ENCODE measurements around the gene NUP188. TPM values are rescaled to one million over a fixed set of nuclear protein-coding genes. Genes with fewer than 3 reads are reported as not detected.
A peak's percentile ranks its signal among the peaks of the same experiment; 100 is the strongest.
"Not testable (repeated sequence)": the region's sequence is repeated elsewhere in the genome, so short reads cannot be mapped to it uniquely, and the experiment has no call there.

The NUP188 gene
- polyA plus RNA-seq, 6 donors from 2014 or later = 20.2 to 30.2 (median 24.7) TPM

DNA sequence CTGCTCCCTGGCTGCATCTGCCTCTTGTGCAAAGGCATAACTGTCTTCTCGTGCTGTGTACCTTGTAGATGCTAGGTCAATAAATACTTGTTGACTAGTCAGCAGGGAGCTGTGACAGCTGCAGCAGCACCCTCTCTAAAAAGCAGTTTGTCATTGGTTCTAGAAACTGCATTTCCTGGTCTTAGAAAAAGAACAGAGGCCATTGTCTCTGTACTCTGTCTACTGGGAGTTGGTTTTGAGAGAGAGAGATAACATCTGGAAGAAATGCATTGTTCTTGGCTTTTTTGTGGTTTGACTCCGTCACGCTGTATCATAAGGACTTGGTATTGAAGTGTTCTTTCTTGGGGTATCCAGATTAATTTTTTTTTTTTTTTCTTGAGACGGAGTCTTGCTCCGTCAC, 48.3 kb downstream of the NUP188 start:
- H3K4me3 Mint-ChIP-seq = no peak overlapping the region
- H3K27ac Mint-ChIP-seq = no peak overlapping the region
- peaks cover 28 to 43% of the 10 kb centered on the region in 2 donors for H3K36me3 Mint-ChIP-seq
- H3K4me1 Mint-ChIP-seq = no peaks in the 10 kb centered on the region
- DNase-seq (no peak), ATAC-seq (ENCODE audit: low read depth in 2 of 2) (no peak)
- no peaks in the 10 kb centered on the region for H3K9me3 Mint-ChIP-seq
- H3K27me3 Mint-ChIP-seq = no peaks in the 10 kb centered on the region

DNA sequence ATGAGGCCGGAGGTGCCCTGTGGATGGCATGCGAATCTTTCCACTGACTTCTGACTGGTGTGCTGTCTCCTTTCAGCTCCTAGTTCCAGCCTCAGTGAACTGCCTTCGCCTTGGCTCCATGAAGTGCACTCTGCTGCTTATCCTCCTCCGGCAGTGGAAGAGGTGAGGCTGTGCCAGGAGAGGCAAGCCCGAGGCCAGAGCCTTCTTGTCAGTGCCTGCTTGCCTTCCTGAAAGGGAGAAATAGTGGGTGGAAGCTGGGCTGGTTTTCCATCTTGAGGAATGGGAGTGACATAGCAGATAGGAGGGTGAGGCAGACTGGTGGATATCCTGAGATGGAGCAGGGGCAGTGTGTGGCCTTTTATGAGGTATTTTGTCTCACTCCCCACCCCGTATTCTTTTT, 51.0 kb downstream of the NUP188 start:
- H3K27me3 Mint-ChIP-seq = no peaks in the 10 kb centered on the region
- H3K9me3 Mint-ChIP-seq = no peaks in the 10 kb centered on the region
- ATAC-seq (ENCODE audit: low read depth in 2 of 2) (no peak), DNase-seq (no peak)
- H3K4me1 Mint-ChIP-seq = no peaks in the 10 kb centered on the region
- H3K27ac Mint-ChIP-seq = no peak overlapping the region
- H3K36me3 Mint-ChIP-seq = peaks cover 23 to 37% of the 10 kb centered on the region in 2 donors
- H3K4me3 Mint-ChIP-seq = no peak overlapping the region

DNA sequence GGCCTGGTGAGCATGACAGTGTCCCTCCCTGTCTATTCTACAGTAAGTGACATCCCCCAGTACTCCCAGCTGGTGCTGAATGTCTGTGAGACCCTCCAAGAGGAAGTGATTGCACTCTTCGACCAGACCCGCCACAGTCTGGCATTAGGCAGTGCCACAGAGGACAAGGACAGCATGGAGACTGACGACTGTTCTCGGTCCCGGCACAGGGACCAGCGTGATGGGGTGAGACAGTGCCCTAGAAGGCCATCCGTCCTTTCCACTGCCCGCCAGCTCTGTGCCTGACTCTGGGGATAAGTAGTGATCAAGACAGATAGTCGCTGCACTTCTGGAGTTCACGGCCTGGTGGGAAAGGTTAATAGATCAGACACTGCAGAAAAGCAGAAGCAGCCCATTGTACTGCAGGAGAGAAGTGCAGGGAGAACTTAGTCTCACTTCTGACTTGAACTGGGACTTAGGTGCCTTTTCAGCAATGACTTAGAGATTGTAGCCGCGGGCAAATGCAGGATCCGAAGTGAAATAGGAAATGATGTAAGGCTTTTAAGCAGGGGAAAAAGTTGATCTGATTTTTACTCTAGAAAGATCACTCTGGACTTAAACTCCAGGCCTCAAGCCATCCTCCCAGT, 52.2 kb downstream of the NUP188 start:
- DNase-seq (no peak), ATAC-seq (ENCODE audit: low read depth in 2 of 2) (no peak)
- Mint-ChIP-seq H3K4me1 (no peaks in the 10 kb centered on the region), H3K4me3 (no peak overlapping the region), H3K9me3 (no peaks in the 10 kb centered on the region), H3K27ac (peak overlapping the region in 1 of 6 donors; percentile 86), H3K27me3 (no peaks in the 10 kb centered on the region), H3K36me3 (peaks cover 19 to 26% of the 10 kb centered on the region in 2 donors)

DNA sequence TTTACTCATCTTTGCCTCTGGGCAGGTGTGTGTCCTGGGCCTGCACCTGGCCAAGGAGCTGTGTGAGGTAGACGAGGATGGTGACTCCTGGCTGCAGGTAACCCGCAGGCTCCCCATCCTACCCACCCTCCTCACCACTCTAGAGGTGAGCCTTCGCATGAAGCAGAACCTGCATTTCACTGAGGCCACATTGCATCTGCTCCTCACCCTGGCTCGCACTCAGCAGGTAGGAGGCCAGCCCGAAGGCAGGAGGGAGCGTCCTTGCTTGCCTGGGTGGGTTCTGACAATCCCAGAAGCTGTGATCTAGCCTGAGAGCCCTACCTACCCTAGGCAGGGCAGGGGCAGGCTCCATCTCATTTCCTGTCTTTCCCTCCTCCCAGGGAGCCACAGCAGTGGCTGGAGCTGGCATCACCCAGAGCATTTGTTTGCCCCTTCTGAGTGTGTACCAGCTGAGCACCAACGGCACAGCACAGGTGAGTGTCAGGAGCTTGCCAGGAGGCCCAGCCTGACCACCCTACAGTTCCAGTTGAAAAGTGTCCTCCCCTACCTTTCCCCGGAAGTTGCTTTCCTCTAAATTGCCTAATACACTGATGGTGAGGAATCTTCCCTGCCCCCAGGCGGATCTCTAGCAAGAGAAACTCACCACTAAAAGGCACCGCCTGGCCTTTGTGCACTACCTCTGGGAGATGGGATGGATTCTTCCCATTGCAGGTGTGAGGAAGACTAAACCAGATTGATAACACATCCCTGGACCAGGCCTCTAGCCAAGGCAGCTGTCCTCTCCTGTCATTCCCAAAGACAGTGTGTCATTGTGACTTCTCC, 54.2 kb downstream of the NUP188 start:
- DNase-seq (no peak), ATAC-seq (ENCODE audit: low read depth in 2 of 2) (no peak)
- Mint-ChIP-seq H3K9me3 (no peaks in the 10 kb centered on the region), H3K27me3 (no peaks in the 10 kb centered on the region), H3K4me3 (no peak overlapping the region), H3K27ac (peak overlapping the region in 3 of 6 donors; percentile 9 to 29 (median 28)), H3K4me1 (no peaks in the 10 kb centered on the region), H3K36me3 (peaks cover 11 to 16% of the 10 kb centered on the region in 2 donors)

DNA sequence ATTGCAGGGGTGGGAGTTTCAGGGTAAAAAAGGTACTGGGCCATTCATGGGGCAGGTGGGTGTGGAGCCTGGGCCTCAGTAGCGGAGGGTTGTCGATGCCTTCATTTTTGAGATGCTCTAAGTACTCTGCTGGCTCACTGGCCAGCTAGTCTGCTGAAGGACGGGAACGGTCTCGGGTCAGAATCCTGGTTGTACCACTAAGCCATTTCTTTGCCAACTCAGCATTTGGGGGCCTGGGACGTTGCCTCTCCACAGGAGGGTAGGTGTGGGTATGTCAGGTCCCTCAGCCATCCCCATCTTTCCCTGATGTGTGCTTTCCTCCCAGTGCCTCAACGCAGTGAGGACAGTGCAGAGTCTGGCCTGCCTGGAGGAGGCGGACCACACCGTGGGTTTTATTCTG, 55.5 kb downstream of the NUP188 start:
- H3K27ac Mint-ChIP-seq = peak overlapping the region in 1 of 6 donors; percentile 14
- no peaks in the 10 kb centered on the region for H3K9me3 Mint-ChIP-seq
- no peak for DNase-seq
- H3K36me3 Mint-ChIP-seq = peaks cover 6 to 9% of the 10 kb centered on the region in 2 donors
- no peak for ATAC-seq (ENCODE audit: low read depth in 2 of 2)
- peak overlapping the region in 1 of 8 donors; percentile 35 for H3K4me3 Mint-ChIP-seq
- no peaks in the 10 kb centered on the region for H3K4me1 Mint-ChIP-seq
- H3K27me3 Mint-ChIP-seq = no peaks in the 10 kb centered on the region

DNA sequence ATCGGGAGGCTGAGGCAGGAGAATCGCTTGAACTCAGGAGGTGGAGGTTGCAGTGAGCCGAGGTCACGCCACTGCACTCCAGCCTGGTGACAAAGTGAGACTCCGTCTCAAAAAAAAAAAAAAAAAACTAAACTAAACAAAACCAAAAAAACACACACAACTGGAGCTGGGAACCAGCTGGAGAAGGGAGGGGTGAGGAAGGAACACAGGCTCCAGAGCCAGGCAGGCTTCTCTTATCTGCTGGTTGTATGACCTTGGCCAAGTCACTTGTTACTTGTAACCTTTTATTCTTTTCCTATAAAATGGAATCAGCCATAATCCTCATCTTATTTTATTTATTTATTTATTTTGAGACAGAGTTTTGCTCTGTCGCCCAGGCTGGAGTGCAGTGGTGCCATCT, 56.7 kb downstream of the NUP188 start:
- not testable (repeated sequence) for H3K4me3 Mint-ChIP-seq; ATAC-seq (ENCODE audit: low read depth in 2 of 2); H3K9me3 Mint-ChIP-seq; H3K4me1 Mint-ChIP-seq; H3K36me3 Mint-ChIP-seq; H3K27ac Mint-ChIP-seq; H3K27me3 Mint-ChIP-seq; DNase-seq

DNA sequence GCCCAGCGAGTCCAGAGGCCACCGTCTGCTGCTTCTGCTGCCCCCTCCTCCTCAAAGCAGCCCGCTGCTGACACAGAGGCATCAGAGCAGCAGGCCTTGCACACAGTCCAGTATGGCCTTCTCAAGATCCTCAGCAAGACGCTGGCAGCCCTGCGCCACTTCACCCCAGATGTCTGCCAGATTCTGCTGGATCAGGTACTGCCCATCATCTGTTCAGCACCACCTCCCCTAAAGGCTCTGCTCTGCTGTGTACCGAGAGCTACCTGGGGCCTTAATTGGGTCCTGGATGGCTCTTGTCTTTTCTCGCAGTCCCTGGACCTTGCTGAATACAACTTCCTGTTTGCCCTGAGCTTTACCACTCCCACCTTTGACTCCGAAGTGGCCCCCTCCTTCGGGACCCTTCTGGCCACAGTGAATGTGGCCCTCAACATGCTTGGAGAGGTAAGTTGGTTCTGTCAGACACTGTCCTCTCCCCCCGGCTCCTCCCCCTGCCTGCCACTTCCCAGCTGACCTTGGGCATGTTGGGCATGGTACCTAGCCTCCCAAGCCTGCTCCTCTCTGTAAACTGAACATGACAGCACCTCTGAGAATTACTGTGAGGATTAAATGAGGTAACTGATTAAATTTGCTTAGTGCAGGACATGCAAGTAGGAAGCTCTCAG, 58.0 kb downstream of the NUP188 start:
- Mint-ChIP-seq H3K27ac (peak overlapping the region in 3 of 6 donors; percentile 27 to 67 (median 52)), H3K9me3 (no peaks in the 10 kb centered on the region), H3K4me1 (no peaks in the 10 kb centered on the region), H3K27me3 (no peaks in the 10 kb centered on the region), H3K4me3 (no peak overlapping the region), H3K36me3 (peaks cover 0 to 9% of the 10 kb centered on the region in 2 donors)
- ATAC-seq (ENCODE audit: low read depth in 2 of 2) = no peak
- no peak for DNase-seq

DNA sequence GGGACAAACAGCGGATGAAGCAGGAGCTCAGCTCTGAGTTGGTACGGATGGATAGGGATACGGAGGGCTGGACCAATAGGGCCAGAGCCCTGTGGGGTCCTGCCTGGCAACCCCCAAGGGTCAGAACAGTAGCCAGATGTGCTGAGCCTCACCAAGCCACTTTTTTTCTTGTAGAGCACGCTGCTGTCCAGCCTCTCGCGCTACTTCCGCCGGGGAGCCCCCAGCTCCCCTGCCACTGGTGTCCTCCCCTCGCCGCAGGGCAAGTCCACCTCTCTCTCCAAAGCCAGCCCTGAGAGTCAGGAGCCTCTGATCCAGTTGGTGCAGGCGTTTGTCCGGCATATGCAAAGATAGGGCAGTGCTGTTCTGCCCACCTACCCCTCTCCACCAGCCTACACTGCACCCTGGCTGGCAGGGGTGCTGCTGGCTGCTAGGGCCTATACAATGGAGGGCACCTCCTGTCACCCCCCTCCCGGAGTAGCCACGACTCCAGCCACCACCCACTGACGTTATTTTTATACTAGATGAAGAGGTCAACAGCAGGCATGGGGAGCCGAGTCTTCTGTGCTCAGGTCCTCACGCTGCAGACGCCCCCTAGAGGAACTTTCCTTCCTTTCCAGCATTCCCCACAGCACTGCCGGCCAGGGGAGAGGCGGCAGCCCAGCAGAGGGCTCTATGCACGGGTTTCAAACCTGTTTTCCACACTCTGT, 59.0 kb downstream of the NUP188 start:
- Mint-ChIP-seq H3K4me1 (no peaks in the 10 kb centered on the region), H3K4me3 (no peak overlapping the region), H3K27me3 (no peaks in the 10 kb centered on the region), H3K27ac (peak overlapping the region in 4 of 6 donors; percentile 10 to 74 (median 40)), H3K36me3 (no peaks in the 10 kb centered on the region), H3K9me3 (no peaks in the 10 kb centered on the region)
- peak; percentile 26 for DNase-seq
- peak; percentile 73 to 85 for ATAC-seq (ENCODE audit: low read depth in 2 of 2)

DNA sequence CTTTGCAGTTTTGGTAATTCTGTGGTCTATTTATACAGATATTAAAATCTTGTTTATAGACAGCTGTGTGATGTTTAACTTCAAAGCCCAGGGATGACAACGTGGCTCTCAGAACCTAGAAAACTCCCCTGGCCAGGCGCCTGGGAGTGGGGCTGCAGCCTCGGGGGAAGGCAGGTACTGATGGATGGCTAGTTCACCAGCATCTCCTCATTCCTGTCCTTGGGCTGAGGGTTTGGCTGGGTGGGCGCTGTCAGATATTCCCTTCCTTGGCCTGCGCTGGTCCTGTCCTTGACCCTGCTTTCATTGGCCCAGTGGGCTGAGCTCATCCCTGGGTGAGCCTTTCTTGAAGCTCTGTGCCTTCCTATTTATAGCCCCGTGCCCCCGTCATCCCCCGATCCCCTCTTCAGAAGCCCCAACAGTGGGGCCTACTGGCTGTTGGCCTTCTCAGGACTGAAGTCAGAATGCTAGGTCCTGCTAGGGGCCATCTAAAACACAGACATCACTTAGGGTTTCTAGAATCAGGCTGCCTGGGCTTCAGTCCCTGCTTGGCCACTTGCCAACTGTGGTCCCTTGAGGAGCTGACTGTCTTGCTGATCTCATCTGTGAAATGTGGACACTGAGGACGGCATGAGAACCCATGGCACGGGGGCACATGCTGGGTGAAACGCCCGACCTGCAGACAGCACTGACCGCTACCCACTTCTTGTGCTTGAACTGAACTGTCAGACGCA, 59.7 kb downstream of the NUP188 start:
- H3K36me3 Mint-ChIP-seq = no peaks in the 10 kb centered on the region
- ATAC-seq (ENCODE audit: low read depth in 2 of 2) (no peak), DNase-seq (no peak)
- peak overlapping the region in 3 of 6 donors; percentile 42 to 70 (median 65) for H3K27ac Mint-ChIP-seq
- H3K4me3 Mint-ChIP-seq = no peak overlapping the region
- no peaks in the 10 kb centered on the region for H3K9me3 Mint-ChIP-seq
- H3K4me1 Mint-ChIP-seq = no peaks in the 10 kb centered on the region
- no peaks in the 10 kb centered on the region for H3K27me3 Mint-ChIP-seq

DNA sequence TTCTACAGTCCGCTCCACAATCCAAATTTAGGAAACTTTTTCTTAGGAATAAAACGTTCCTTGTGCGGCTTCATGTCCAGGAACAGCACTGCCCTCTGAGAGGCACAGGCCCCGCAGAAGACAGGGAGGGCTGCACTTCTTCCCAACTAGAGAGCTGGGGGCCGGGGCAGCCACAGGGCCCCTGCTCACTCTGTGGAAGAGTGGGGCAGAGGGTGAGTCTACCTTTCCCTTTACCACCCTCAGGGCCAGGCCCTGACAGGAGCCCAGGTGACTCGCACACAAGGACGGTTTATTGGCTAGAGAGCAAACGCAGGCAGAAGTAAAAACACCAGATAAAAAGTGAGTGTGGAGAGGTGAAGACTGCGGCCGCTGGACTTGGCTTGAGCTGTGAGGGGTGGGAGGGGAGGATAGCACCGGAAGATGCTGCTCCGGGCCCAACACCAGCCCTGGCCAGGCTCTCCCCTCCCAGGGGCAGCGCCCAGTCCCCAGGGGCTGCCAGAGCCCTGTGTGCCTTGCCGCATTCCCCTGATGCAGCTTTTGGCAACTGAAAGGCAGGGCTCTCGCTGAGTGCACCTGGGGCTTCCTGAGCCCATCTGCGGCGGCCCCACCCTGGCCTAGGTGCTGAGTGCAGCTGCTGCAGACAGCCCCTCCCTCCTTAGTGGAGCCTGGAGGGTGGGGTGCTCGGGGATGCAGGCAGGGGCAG, 60.4 kb downstream of the NUP188 start:
- no peak for ATAC-seq (ENCODE audit: low read depth in 2 of 2)
- H3K27me3 Mint-ChIP-seq = no peaks in the 10 kb centered on the region
- H3K4me3 Mint-ChIP-seq = no peak overlapping the region
- no peaks in the 10 kb centered on the region for H3K36me3 Mint-ChIP-seq
- no peaks in the 10 kb centered on the region for H3K4me1 Mint-ChIP-seq
- DNase-seq = no peak
- no peaks in the 10 kb centered on the region for H3K9me3 Mint-ChIP-seq
- H3K27ac Mint-ChIP-seq = peak overlapping the region in 2 of 6 donors; percentile 65 to 70

DNA sequence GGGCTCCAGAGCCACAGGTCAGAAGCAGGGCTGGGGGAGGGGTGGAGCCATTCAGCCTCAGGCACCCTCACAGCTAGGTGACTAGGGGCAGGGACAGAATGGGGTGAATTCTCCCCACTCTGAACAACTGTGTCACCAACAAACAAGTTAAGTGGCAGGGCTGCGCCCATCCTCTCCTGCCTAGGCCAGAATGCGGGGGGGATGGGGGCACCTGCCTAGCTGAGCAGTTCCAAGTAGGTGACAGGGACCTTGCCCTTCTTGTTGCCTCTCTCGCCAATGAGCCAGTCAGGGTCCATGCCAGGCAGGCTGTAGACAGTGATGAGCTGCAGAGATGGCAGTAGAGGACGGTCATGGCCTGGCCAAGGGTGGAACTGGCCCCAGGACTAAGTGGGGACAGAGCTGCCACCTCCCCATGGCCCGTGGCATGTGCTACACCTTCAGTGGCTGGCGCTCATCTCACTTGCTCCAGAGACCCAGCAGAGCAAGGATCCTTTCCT, 61.0 kb downstream of the NUP188 start:
- DNase-seq (no peak), ATAC-seq (ENCODE audit: low read depth in 2 of 2) (no peak)
- Mint-ChIP-seq H3K27ac (no peak overlapping the region), H3K9me3 (no peaks in the 10 kb centered on the region), H3K27me3 (no peaks in the 10 kb centered on the region), H3K4me1 (no peaks in the 10 kb centered on the region), H3K36me3 (no peaks in the 10 kb centered on the region), H3K4me3 (no peak overlapping the region)

DNA sequence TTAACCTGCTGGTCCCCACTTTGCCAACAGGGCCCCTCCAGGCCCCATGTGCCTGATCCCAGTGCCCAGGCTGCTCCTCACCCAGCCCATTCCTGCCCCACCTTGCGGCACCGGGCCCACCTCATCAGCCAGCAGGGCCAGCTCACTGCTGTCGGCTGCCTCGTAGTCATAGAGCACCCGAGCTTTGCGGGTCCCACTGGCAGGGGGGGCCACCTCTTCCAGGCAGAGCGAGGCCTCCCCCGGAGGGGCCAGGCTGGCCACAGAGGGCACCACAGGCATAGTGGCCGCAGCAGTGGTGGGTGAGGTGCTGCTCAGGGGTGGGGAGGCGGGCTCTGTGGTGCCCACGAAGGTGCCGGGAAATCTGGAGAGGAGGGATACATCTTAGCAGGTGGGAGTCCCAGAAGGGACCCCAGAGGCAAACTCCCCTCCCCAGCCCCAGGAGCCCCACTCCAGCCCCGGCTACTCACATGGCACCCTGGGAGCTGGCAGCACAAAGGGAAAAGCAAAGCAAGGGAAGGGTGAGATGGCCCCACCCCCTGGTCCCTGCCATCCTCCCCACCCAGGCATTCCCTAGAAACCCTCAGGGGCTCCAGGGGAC, 61.6 kb downstream of the NUP188 start:
- no peak for ATAC-seq (ENCODE audit: low read depth in 2 of 2)
- no peaks in the 10 kb centered on the region for H3K27me3 Mint-ChIP-seq
- no peaks in the 10 kb centered on the region for H3K9me3 Mint-ChIP-seq
- no peaks in the 10 kb centered on the region for H3K4me1 Mint-ChIP-seq
- H3K36me3 Mint-ChIP-seq = no peaks in the 10 kb centered on the region
- no peak overlapping the region for H3K4me3 Mint-ChIP-seq
- no peak overlapping the region for H3K27ac Mint-ChIP-seq
- no peak for DNase-seq

Measured in naive B cell (primary cell).